Measurements from ENCODE around the gene GPLD1.

The GPLD1 gene

DNA sequence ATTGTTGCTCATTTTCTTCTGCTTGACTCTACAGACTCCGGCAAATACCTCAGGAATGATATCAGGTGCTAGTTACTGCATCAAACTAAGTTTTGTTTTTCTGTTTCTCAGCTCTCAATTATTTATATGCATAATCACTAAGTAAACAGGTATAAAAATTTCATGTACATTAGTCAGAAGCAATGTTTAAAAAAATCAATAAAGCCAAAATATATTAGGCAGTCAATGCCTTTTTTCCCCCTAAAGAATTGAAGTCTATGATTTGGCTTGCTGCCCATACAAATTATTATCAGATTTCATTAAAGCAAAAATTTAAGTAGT is 107.2 kb downstream of the GPLD1 start:
- DNase-seq (ENCODE audit: low read depth) = no peak

DNA sequence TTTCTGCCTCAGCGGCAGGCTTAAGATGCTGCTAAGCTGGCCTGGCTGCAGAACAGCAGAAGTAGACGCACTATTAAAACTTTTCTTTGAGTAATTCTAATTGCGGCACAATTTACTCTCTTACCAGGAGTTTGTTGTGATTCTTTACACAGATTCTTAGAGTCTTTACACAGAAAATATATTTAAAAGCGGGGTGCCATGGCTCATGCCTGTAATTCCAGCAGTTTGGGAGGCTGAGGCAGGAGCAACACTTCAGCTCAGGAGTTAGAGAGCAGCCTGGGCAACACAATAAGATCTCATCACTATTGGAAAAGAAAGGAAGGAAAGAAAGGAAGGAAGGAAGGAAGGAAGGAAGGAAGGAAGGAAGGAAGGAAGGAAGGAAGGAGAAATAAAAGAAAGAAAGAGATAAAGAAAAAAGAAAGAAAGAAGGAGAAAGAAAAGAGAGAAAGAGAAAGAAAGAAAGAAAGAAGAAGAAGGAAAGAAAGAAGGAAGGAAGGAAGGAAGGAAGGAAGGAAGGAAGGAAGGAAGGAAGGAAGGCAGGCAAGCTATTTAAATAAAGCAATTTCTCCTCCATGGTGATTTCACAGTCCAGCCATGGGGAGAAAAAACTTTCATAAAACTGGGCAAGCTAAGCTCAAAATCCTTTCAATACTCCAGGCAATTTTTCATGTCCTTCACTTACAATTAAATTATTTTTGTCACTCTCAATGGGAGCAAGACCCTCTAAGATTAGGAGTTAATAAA is 107.7 kb downstream of the GPLD1 start:
- DNase-seq (ENCODE audit: low read depth) = no peak

DNA sequence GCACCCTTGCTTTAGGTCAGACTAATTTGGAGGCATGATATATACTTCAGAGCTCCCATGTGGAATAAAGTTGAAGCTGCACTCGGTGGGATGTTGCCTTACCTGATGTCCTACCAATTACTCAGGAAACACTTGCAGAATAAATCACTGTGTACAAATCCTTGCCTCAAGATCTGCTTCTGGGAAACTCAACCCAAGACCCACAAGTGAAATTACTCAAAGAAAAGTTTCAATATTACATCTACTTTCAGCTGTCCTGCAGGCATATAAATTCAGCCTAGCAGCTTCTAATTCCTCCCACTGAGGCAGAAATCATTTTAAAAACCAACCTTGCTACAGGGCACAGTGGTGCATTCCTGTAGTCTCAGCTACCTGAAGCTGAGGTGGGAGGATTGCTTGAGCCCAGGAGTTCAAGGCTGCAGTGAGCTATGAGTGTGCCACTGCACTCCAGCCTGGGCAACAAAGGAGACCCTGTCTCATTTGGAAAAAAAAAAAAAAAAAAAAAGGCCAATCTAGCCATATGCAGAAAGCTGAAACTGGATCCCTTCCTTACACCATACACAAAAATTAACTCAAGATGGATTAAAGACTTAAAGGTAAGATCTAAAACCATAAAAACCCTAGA is 110.8 kb downstream of the GPLD1 start:
- no peak for DNase-seq (ENCODE audit: low read depth)

Measured in activated T-cell treated with anti-CD3 and anti-CD28 coated beads for 24 hours (primary cell).